ENCODE measurements around the gene POFUT1.

POFUT1 gene

GRCh38 chr20:32278199-32278643 is 70.5 kb downstream of the POFUT1 start:
- no peak for DNase-seq (ENCODE audit: low read depth)

- no peak for DNase-seq (ENCODE audit: low read depth)
Observed at GRCh38 chr20:32281711-32282110, 74.0 kb downstream of the POFUT1 start.

- DNase-seq (ENCODE audit: low read depth): no peak
Observed at GRCh38 chr20:32282461-32282860, 74.8 kb downstream of the POFUT1 start.

- no peak for DNase-seq (ENCODE audit: low read depth)
Observed at GRCh38 chr20:32285082-32285620, 77.5 kb downstream of the POFUT1 start.

GRCh38 chr20:32285621-32286371 is 78.1 kb downstream of the POFUT1 start:
- DNase-seq (ENCODE audit: low read depth): no peak

- no peak for DNase-seq (ENCODE audit: low read depth)
Observed at GRCh38 chr20:32287231-32287638, 79.6 kb downstream of the POFUT1 start.

Data from non-pigmented ciliary epithelial cell (primary cell).